ENCODE measurements around the gene HLF.

DNA sequence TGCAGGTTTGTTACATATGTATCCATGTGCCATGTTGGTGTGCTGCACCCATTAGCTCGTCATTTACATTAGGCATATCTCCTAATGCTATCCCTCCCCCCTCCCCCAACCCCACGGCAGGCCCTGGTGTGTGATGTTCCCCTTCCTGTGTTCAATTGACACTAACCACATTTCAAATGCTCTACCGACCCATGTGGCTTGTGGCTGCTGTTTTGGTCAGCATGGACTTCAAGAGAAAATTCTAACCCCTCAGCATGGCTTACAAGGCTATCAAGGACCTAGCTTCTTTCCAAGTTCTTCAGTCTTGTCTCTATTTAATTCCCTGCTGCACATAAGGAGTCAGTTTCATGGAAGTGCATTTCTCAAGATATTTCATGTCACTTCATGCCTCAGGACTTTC lies 103.9 kb downstream of the HLF start:
- TF ChIP-seq EZH2phosphoT487 (IDR thresholded peaks at IDR 0.05; ENCODE audit: insufficient read depth, low read depth) (no peak), EZH2 (IDR thresholded peaks at IDR 0.05; ENCODE audit: insufficient read depth, poor library complexity, severe bottlenecking) (no peak)

All from GM23248 (cell line).